ENCODE measurements around the gene AMN.
A peak's percentile ranks its signal among the peaks of the same experiment; 100 is the strongest.

AMN gene

DNA sequence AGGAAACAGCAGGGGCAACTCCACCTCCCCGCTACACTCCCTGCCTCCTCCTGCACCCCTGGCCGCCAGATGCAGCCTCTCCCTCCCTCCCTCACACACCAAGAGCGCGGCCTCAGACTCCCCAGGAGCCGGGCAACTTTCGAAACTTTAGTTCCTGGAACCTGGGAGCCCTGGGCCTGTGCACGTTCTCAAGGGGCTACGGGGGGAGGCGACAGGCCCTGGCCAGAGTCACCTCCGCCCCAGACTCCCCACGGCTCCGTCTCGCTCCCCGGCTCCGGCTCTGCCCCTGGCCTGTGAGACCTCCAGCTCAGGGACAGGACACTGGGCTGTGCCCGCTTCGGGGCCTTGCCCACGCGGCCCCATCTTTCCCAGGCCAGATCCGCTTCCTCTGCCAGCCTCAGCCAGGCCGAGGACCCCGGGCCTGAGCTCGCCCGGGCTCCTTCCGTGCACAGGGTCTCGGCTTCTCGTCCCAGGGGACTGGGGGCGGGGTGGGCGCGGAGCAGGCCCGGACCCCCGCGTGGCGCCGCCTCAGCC lies 5.5 kb downstream of the AMN start:
- no peak for DNase-seq (ENCODE audit: low read depth in 2 of 2)

DNA sequence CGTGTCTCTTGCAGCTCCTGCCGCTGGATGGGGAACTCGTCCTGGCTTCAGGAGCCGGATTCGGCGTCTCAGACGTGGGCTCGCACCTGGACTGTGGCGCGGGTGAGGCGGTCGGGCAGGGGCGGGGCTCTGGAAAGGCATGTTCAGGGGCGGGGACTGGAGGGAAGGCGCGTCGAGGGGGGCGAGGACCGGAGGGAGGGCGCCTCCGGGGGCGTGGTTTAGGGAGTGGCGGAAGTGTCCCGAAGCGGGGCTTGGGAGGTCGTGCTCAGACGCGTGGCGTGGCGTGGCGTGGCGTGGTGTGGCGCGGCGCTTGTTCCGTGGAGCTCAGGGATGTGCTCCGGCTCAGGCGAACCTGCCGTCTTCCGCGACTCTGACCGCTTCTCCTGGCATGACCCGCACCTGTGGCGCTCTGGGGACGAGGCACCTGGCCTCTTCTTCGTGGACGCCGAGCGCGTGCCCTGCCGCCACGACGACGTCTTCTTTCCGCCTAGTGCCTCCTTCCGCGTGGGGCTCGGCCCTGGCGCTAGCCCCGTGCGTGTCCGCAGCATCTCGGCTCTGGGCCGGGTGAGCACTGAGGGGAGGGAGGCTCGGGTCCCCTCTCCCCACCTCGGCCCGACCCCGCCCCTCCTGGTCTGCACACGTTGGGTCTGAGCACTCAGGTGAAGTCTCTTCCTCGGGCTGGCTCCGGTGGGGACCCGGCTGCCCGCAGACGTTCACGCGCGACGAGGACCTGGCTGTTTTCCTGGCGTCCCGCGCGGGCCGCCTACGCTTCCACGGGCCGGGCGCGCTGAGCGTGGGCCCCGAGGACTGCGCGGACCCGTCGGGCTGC lies 6.2 kb downstream of the AMN start:
- peak; percentile 46 to 49 for DNase-seq (ENCODE audit: low read depth in 2 of 2)

- no peak for DNase-seq (ENCODE audit: low read depth in 2 of 2)
Observed at GRCh38 chr14:102929241-102930137, 7.0 kb downstream of the AMN start.

DNA sequence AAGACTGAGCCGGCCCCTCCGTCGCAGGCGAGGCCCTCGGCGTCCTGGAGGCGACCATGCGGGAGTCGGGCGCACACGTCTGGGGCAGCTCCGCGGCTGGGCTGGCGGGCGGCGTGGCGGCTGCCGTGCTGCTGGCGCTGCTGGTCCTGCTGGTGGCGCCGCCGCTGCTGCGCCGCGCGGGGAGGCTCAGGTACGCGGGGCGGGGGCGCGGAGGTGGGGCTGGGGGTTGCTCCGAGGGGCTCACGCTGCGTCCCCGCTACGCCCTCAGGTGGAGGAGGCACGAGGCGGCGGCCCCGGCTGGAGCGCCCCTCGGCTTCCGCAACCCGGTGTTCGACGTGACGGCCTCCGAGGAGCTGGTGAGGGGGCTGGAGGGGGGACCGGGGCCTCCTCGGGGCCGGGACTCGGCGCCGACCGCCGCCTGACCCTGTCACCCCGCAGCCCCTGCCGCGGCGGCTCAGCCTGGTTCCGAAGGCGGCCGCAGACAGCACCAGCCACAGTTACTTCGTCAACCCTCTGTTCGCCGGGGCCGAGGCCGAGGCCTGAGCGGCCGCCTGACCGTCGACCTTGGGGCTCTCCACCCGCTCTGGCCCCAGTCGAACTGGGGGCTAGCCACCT lies 7.8 kb downstream of the AMN start:
- DNase-seq (ENCODE audit: low read depth in 2 of 2) = no peak

DNA sequence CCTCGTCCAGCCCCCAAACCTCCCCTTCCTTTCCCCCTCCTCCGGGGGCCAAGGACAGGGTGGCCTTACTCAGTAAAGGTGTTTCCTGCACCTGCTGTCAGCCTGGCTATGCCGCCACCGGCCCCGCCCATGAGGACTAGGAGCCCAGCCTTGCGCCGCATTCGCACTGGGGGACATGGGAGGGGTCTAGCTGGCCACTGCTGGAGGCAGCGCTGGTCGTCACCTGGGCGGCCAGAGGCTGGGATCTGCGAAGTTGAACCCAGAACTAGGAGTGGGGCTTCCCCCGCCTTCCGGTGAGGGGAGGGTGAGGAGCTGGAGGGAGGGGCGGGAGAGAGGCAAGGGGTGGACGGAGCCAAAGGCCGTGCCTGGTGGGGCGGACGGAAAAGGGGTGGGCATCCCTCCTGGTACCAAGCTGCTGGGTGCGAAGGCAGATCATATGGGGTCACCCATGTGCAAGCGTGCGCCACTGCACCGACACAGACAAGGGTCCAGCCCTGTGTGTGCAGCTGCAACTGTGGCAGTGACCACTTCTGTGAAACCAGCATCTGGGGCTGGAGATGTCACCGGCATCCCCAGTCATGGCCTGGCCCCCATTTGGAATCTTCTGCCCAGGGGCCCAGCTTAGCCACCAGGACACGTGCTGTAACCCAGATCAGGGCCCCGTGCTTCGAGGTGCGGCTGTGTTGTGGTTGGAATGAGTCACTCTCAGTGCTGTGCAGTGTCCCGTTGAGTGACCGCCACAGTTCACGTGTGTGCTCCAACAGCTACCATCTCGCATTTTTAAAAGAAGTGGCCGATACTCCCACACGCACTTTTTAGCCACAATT lies 8.5 kb downstream of the AMN start:
- no peak for DNase-seq (ENCODE audit: low read depth in 2 of 2)

GRCh38 chr14:102931580-102932285 lies 9.3 kb downstream of the AMN start:
- DNase-seq (ENCODE audit: low read depth in 2 of 2) = no peak

- DNase-seq (ENCODE audit: low read depth in 2 of 2) = no peak
Observed at GRCh38 chr14:102932484-102933248, 10.2 kb downstream of the AMN start.

DNA sequence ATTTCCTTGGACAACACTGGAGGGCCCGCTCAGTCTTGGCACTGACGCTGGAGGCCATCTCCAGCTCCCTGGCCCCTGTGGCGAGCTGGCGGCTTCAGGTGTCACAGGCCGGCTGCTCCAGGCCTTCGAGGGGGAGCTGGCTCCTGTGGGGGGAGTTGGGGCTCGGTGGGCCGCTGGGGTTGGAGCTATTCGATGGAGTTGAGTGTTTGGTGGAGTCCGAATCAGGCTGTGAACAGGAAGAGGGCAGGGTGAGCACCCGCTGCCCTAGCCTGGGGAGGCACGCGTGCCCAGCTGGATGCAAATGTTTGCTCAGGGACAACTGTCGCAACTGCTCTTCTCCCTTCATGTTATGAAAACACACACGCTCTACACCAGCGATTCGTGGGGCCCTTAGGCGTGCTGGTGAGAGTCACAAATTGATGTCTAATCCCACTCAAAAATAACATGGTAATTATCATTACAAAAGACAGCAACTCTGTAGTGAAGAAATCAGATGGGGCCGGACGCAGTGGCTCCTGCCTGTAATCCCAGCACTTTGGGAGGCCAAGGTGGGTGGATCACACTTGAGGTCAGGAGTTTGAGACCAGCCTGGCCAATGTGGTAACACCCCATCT lies 11.3 kb downstream of the AMN start:
- no peak for DNase-seq (ENCODE audit: low read depth in 2 of 2)

DNA sequence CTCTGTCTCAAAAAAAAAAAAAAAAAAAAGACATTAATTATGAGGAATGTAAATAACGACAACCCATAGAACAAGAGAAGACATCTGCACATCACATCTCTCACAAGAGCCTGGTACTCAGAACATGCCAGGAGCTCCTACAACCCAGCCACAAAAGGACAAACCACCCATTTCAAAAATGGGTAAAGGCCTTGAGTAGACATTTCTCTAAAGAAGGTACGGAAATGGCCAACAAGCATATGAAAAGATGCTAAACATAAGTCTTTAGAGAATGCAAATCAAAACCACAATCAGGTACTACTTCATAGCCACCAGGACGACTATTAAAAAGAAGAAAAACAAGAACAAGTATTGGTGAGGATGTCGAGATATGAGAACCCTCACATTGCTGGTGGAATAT lies 13.3 kb downstream of the AMN start:
- no peak for DNase-seq (ENCODE audit: low read depth in 2 of 2)

- no peak for DNase-seq (ENCODE audit: low read depth in 2 of 2)
Observed at GRCh38 chr14:102937331-102938175, 15.1 kb downstream of the AMN start.

DNA sequence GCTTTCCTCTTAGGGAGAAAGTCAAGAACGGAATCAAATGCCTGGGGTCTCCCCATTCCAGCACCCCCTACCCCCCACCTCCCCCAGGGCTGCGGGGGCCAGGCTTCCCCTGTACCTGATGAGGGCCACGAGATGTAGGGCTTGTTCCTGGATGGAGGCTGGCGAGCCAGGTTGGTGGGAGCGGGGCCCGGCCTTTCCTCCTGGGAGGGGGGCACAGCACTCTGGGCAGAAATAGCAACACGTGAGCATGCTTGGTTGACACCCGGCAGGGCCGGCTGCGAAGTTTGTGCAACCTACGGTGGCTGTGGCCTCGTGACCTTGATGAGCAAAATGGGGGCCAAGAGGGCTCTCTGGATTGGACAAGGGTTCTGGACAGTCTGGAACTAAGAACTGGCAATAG lies 15.7 kb downstream of the AMN start:
- no peak for DNase-seq (ENCODE audit: low read depth in 2 of 2)

- DNase-seq (ENCODE audit: low read depth in 2 of 2) = no peak
Observed at GRCh38 chr14:102939329-102939728, 16.9 kb downstream of the AMN start.

GRCh38 chr14:102939820-102940561 lies 17.5 kb downstream of the AMN start:
- DNase-seq (ENCODE audit: low read depth in 2 of 2) = no peak

GRCh38 chr14:102940729-102941362 lies 18.4 kb downstream of the AMN start:
- no peak for DNase-seq (ENCODE audit: low read depth in 2 of 2)

DNA sequence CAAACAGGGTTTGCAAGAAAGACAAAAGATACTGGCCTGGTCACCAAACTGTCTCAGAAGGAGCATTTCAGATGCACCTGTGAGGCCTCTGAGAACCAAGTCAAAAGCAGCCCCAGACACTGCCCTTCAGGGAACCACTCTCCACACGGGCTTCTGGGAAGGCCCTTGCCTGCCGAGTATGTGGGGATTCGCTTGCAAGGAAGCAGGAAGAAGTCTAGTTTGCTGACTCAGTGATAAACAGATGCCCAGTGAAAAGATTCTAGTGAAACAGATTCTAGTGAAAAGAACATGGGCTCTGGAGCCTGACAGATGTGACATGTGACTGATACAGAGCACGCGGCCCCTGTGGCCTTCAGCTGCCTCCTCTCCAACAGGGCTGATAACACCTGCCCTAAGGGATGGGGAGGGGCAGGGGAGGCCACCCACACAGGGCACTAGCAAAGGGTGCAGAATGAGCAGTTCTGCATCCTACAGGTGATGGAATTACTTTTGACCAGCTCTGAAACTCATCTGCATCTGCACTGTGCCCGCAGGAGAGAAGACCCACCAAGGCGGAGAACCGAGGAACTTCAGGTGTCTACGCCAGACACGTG lies 19.1 kb downstream of the AMN start:
- no peak for DNase-seq (ENCODE audit: low read depth in 2 of 2)

DNA sequence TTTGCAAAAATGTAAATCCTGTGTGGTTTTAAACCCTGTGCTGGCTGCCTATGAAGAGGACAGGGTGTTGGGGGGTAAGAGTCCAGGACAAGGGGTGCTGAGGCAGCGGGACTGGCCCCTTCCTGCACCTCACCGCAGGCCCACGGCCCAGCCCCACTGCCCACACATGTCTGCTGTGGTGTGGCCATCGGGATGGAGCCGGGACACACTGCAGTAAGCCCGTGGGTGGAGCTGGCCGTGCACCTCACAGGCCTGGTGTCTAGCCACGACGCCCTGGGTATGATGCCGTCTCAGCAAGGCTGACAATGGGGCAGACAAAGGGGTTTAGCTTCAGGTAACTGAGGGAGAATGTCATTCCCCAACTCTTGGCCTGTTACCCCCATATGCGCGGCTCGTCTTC lies 19.6 kb downstream of the AMN start:
- DNase-seq (ENCODE audit: low read depth in 2 of 2) = no peak

- no peak for DNase-seq (ENCODE audit: low read depth in 2 of 2)
Observed at GRCh38 chr14:102943454-102943853, 21.0 kb downstream of the AMN start.
